Mesothelial cell of epicardium (in vitro differentiated cells): ENCODE measurements around the gene LVRN. TPM values are rescaled to one million over a fixed set of nuclear protein-coding genes. Genes with fewer than 3 reads are reported as not detected.

ENCODE experiments used
- DNase-seq, 2 experiments: peaks; one replicate each; pipeline ENCODE4 v3.0.0; 2021; ENCODE audit warnings: low spot score in 2 of 2; ENCODE audit not compliant: unreplicated experiment in 2 of 2
- H3K27ac Mint-ChIP-seq: 2 replicates; pipeline ENCODE4 v1.8.0; 2021; ENCODE audit warnings: mixed read lengths
- H3K27me3 Mint-ChIP-seq: 2 replicates; pipeline ENCODE4 v1.8.0; 2021; ENCODE audit warnings: low read depth, mixed read lengths
- H3K36me3 Mint-ChIP-seq: 2 replicates; pipeline ENCODE4 v1.8.0; 2021; ENCODE audit warnings: mixed read lengths
- H3K4me1 Mint-ChIP-seq: 2 replicates; pipeline ENCODE4 v1.8.0; 2021; ENCODE audit warnings: mixed read lengths
- H3K4me3 Mint-ChIP-seq: 2 replicates; pipeline ENCODE4 v1.8.0; 2021; ENCODE audit warnings: mild to moderate bottlenecking, moderate library complexity, mixed read lengths
- H3K9me3 Mint-ChIP-seq: 2 replicates; pipeline ENCODE4 v1.8.0; 2021; ENCODE audit warnings: mixed read lengths
- total RNA-seq: library from RNA; stranded (reverse); gene quantifications from 3 replicates; pipeline ENCODE4 v1.2.1, GENCODE V29; 2021
- TF ChIP-seq, protein P1 (sequence below): fragments of 200-600 bp; sonication (generic); IDR thresholded peaks from one replicate; pipeline ENCODE4 v1.5.0; 2021; ENCODE audit warnings: antibody characterized with exemption; ENCODE audit not compliant: unreplicated experiment

The LVRN gene
- total RNA-seq, 1 donor from 2014 or later: 0.25 TPM

GRCh38 chr5:115992848-115993350 lies 30.6 kb downstream of the LVRN start:
- Mint-ChIP-seq H3K4me3 (no peak overlapping the region), H3K36me3 (no peaks in the 10 kb centered on the region), H3K4me1 (no peaks in the 10 kb centered on the region), H3K27ac (no peak overlapping the region), H3K27me3 (peaks cover 36% of the 10 kb centered on the region), H3K9me3 (no peaks in the 10 kb centered on the region)
- DNase-seq: no peak
- TF ChIP-seq, protein P1, sequence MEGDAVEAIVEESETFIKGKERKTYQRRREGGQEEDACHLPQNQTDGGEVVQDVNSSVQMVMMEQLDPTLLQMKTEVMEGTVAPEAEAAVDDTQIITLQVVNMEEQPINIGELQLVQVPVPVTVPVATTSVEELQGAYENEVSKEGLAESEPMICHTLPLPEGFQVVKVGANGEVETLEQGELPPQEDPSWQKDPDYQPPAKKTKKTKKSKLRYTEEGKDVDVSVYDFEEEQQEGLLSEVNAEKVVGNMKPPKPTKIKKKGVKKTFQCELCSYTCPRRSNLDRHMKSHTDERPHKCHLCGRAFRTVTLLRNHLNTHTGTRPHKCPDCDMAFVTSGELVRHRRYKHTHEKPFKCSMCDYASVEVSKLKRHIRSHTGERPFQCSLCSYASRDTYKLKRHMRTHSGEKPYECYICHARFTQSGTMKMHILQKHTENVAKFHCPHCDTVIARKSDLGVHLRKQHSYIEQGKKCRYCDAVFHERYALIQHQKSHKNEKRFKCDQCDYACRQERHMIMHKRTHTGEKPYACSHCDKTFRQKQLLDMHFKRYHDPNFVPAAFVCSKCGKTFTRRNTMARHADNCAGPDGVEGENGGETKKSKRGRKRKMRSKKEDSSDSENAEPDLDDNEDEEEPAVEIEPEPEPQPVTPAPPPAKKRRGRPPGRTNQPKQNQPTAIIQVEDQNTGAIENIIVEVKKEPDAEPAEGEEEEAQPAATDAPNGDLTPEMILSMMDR: no peak

DNA sequence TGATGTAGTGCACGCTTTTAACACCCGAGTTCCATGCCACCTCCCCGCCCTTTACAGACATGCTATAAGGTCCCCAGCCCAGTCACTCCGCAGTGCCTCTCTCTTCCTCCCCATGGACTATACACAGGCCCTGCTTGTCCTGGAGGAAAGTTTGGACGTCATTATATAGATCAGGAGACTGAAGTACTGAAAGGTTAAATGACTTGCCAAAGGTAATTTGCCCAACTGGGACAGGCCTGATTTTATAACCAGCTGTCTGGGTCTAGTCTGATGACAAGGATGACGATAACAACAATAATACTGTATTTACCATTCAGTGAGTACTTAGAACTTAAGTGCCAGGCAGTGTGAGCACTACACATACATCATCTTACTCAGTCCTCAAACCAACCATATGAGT lies 33.1 kb downstream of the LVRN start:
- Mint-ChIP-seq H3K27ac (no peak overlapping the region), H3K27me3 (peaks cover 31% of the 10 kb centered on the region), H3K9me3 (no peaks in the 10 kb centered on the region), H3K4me3 (no peak overlapping the region), H3K36me3 (no peaks in the 10 kb centered on the region), H3K4me1 (no peaks in the 10 kb centered on the region)
- TF ChIP-seq, protein P1: no peak
- DNase-seq: no peak

- H3K27ac Mint-ChIP-seq: no peak overlapping the region
- DNase-seq: no peak
- H3K4me1 Mint-ChIP-seq: no peaks in the 10 kb centered on the region
- no peak overlapping the region for H3K4me3 Mint-ChIP-seq
- TF ChIP-seq, protein P1: no peak
- no peaks in the 10 kb centered on the region for H3K27me3 Mint-ChIP-seq
- no peaks in the 10 kb centered on the region for H3K9me3 Mint-ChIP-seq
- no peaks in the 10 kb centered on the region for H3K36me3 Mint-ChIP-seq
Measured at GRCh38 chr5:116002116-116002906, 40.0 kb downstream of the LVRN start.

DNA sequence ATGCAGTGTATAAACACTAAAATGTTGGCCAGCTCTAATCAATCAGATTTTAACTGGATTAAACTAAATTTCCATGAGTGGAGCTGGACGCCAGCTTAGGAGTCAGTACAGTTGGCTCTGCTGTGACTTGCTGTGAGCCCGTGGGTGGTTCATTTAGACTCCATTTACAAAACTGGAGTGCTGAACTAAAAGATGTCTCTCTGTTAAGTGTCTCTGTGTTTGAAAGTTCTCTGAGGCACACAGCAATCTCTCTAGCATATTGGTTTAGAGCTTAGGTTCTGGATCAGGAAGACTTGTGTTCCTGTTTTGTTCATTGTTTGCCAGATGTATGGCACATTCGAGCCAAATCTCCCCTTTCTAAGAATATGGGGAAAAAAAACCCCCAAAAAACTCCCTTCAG lies 42.0 kb downstream of the LVRN start:
- H3K27me3 Mint-ChIP-seq: peaks cover 3% of the 10 kb centered on the region
- no peaks in the 10 kb centered on the region for H3K9me3 Mint-ChIP-seq
- H3K36me3 Mint-ChIP-seq: no peaks in the 10 kb centered on the region
- H3K4me1 Mint-ChIP-seq: no peaks in the 10 kb centered on the region
- TF ChIP-seq, protein P1: no peak
- no peak for DNase-seq
- no peak overlapping the region for H3K4me3 Mint-ChIP-seq
- H3K27ac Mint-ChIP-seq: no peak overlapping the region

DNA sequence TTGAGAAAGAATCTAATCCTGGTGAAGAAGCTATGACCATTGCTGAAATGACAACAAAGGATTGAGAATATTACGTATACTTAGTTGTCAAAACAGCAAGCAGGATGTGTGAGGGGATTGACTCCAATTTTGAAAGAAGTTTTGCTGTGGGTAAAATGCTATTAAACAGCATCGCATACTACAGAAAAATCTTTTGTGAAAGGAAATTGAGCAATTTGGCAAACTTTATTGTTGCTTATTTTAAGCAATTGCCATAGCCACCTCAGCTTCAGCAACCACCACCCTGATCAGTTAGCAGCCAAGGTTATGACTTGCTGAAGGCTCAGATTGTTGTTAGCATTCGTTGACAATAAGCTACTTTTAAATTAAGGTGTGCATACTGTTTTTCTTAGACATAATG lies 47.5 kb downstream of the LVRN start:
- no peaks in the 10 kb centered on the region for H3K4me1 Mint-ChIP-seq
- no peak for DNase-seq
- H3K36me3 Mint-ChIP-seq: no peaks in the 10 kb centered on the region

More for the DNA sequence above, 47.5 kb downstream of the LVRN start:
- no peak overlapping the region for H3K4me3 Mint-ChIP-seq
- no peak overlapping the region for H3K27ac Mint-ChIP-seq
- peaks cover 10% of the 10 kb centered on the region for H3K27me3 Mint-ChIP-seq
- TF ChIP-seq, protein P1: no peak
- no peaks in the 10 kb centered on the region for H3K9me3 Mint-ChIP-seq
